GM10847 (cell line): Measurements from ENCODE around the gene ACSS1.

Experiments used
- POLR2A ChIP-seq: IDR thresholded peaks from 2 replicates; pipeline ENCODE4 v1.6.1; 2011; ENCODE audit not compliant: insufficient read length; ENCODE audit errors: extremely low read depth

Gene ACSS1

GRCh38 chr20:25083141-25083772 is 25.3 kb upstream of the ACSS1 start:
- no peak for TF ChIP-seq POLR2A

- TF ChIP-seq POLR2A, result no peak
Measured at GRCh38 chr20:25082498-25082873, 24.5 kb upstream of the ACSS1 start.

DNA sequence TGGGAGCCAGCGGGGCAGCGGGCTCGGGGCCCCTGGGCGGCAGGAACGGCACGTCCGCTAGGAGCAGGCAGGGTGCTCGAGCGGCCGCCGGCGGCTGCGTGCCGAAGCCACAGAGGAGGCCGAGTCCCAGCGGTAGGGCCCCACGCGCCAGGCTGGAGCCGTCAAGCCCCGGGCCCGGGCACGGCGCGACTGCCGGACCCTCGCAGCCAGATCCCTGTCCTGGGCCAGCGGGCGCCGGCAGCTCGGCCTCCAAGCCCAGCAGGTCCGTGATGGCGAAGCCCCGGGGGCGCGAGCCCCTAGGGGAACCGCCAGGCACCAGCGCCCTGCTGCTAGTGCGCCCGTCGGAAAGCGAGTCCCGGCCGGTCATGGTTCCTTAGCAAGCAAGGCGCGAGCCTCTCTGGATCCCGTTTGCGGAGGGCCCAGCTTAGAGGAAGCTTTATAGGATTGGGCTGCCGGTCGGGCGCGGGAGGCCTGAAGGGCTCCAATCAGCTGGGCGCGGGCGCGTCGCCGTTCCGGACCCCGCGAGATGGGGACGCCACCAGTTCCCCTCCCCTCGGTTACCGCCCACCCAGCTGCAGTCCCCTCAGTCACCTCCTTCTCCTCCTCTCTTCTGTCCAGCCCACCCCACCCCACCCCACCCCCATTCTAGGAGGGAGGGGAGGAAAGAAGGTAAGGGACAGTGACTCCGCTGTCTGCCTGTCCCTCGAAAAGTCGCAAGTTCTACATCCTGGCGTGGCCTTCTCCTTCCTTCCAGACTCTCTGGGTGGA is 24.0 kb upstream of the ACSS1 start, which contains the start of gene VSX1:
Gene VSX1, minus strand, starts transcription at position 412 of the 768 bp plus-strand sequence. Its CDS starts 45 bp downstream, at position 367.
- no peak for TF ChIP-seq POLR2A

- TF ChIP-seq POLR2A, result no peak
Measured at GRCh38 chr20:25081065-25081729, 23.3 kb upstream of the ACSS1 start.

DNA sequence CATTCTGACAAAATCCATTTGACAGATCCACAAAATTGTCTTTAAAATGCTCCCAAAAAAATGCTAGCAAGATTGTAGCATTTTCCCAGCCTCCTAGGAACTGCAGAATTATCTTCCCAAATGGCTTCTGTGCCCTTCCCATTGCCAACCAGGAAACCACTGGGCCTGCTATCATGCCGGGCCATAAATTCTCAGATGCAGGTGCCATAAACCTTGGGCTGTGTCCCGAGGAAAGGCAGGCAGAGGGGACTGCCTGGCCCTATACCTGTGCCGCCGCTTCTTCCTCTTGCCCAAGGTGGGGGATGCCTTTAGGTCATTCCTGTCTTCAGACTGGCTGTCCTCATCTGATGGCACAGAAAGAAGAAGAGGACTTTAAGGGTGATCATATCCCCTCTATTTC is 21.2 kb upstream of the ACSS1 start:
- no peak for TF ChIP-seq POLR2A

- TF ChIP-seq POLR2A, result no peak
Measured at GRCh38 chr20:25078662-25079061, 20.7 kb upstream of the ACSS1 start.

DNA sequence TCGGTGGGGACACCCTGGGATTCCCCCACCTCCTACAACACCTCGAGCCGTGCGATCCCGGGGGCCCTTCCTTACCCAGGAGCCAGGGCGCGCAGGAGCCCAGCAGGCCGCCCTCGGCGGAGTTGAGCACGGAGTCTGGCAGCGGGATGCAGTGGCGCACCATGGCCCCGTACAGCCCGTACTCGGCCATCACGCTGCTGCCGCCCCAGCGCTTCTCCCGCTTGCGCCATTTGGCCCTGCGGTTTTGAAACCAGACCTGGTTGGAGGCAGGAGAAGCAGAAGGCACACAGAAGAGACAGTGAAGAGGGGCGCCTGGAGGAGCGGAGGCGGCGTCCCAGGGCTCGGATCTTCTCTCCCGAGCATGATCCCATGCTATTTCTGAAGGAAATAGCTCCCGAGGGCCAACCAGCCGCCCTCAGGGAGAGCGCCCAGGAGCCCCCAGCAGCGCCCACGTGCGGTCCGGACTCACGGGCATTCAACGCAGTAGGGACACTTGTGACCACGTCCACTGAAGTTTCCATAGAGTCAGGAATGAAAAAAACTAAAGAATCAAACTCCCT is 19.8 kb upstream of the ACSS1 start:
- no peak for TF ChIP-seq POLR2A

DNA sequence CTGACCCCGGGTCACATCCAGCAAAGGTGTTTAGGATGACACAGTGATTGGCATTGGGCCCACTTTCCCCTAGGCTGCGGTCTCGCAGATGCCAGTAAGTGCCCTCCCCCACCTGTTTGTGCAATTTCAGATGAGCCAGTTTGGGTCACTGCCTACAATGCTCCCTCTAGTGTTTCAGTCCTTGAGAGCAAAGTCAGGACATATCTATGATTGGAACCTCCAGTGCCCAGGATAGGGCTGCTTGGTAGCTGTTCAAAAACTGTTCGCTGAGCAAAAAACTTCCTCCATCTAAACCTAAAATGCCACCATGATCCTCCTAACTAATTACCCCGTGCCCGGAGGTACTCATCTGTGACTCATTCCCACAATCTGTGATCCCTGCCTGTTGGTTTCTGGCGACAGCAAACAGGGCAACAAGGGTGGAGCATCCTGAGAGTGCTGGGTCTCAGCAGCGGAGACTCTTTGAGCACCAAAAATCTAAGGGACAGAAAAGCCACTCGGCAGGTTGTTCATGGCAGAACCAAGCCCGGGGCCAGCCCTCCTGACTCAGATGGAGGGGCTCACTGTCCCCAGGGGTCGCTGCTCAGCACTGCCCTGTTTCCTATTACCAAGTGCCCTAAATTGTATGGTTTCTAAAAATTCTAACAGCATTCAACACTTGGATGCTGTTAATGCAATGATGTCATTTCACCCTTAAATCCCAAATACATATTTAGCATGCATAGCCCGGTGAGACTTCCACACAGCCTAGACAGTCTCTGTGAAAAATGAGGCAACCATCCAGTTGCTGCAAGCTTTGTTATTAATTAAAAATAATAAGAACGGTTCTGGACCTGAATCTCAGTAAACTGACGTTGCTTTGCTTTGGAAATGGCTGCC is 19.0 kb upstream of the ACSS1 start:
- TF ChIP-seq POLR2A, result no peak

GRCh38 chr20:25076201-25076600 is 18.3 kb upstream of the ACSS1 start:
- TF ChIP-seq POLR2A, result no peak

DNA sequence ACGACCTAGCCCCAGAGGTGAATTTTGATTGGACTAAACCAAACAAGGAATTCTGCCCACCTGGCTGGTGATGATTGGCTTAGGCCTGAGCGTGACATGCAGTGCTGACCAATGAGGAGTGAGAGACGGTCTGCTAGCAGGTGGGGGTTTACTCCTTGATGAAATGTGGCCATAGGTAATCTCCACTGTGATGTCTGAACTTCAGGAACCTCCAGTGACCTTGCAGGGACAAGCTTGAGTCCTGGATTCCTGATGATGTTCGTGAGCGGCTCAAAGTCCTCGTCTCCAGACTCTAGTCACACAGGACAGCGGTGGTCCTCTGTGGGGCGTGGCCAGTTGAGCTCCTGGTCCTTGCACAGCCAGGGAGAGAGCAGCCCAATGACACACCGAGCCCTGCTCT is 15.6 kb upstream of the ACSS1 start:
- TF ChIP-seq POLR2A, result no peak

DNA sequence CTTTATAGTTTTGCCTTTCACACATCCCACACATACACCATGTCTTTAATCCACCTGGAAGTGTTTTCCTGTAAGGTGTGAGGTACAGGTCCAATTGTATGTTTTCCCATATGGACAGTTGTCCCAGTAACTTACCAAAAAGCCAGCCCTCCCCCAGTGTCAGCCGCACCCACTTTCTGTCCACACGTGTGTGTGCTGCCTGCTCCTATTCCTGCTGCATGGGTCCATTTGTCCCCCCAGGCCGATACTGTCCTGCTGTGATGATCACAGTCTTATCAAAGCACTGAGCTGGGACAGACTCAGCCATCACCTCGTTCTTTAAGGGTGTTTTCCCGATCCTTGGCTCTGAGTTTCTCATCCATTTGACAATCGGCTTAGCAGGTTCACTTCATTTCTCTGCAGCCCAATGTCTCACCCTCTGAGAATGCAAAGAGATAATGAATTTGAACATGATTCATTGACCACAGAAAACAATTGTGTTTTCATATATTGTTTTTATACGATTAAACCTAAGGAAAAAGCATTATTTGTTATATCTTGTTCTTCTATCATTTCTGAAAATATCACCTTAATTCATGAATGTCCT is 14.4 kb upstream of the ACSS1 start:
- no peak for TF ChIP-seq POLR2A

GRCh38 chr20:25071734-25072133 is 13.8 kb upstream of the ACSS1 start:
- no peak for TF ChIP-seq POLR2A

DNA sequence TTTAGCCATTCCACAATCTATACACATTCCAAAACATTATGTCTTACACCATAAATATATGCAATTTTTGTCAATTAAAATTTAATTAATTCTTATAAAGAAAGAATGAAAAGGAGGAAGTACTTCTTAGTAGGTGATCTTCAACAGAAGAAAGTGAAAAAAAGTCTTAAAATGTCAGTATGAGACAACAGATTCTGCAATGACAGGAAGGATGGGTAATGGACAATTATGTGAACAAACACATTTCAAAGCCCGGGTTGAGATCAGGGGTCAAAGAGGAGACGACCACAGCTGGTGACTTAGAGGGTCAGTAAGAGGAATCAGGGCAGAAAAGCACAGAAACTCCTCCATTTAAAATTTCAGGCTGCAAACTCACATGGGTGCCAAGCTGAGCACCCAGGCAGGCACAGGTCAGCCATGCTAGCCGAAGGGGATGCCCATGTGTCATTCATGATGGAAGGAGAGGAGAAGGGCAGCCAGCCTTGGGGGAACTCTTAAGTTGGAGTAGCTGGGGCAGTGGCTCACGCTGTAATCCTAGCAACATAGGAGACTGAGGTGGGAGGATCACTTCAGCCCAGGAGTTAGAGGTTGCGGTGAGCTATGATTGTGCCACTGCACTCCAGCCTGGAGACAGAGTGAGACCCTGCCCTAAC is 13.0 kb upstream of the ACSS1 start:
- TF ChIP-seq POLR2A, result no peak

GRCh38 chr20:25067102-25067987 is 9.4 kb upstream of the ACSS1 start:
- TF ChIP-seq POLR2A, result no peak

DNA sequence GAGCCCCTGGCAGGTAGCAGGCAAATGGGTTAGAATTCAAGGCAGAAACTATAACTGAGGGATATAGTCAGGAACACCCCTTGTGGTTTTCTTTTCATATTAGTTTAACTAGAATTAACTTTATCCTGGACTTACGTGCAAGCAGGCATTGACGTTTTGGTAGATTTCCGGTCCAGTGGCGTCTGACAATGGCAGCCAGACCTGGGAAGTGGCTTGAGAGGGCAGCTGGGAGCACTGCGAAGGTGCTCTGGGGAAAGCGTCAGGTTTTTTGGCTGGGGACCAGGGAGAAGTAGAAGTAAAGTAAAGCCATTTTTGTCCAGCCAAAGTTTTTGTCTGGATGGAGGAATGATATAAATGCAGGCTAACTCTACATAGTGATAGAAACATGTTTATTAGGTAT is 8.4 kb upstream of the ACSS1 start:
- TF ChIP-seq POLR2A, result no peak
